ENCODE data around the gene NLRP5. TPM values are rescaled to one million over a fixed set of nuclear protein-coding genes. Genes with fewer than 3 reads are reported as not detected.

Gene NLRP5
- total RNA-seq, 3 donors from 2014 or later, result 0.44 to 0.98 TPM; not detected in 1

DNA sequence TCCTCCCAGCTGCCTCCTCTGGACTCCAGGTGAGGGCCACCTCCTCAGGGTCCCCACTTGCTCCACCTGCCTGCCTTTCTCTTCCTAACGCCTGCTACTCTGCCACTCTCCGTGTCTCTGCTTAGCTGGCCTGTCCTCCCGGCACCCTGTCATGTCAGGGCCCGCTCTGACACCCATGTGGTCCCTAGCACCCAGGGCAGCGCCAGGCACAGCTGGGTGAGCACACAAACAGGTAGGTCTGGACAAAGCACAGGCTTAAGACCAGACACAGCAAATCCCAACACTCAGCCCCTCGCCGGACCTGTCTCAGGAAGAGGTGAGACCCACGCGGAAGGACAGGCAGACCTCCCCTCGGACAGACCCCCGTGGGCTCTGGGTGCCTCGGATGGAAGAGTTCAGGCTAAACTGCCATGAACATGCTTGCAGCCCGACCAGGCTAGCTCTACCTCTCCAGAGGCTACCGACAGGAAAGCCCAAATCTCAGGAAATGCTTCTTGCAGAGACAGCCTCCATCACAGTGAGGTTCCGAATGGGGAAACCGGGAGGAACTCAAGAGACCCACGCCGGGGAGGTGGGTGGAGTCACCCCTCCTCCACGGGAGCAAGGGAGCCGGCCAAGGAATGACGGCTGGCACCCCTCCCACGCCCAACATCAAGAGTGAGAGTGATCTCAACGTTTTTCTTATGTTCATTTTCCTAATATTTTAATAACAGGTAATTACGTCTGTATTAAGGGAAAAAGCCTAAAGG lies 122.0 kb downstream of the NLRP5 start:
- Histone ChIP-seq H3K27ac (peak overlapping the region; percentile 50 to 61), H3K4me1 (peaks cover 5 to 42% of the 10 kb centered on the region in 2 donors), H3K36me3 (no peaks in the 10 kb centered on the region), H3K9me3 (no peaks in the 10 kb centered on the region), H3K27me3 (no peaks in the 10 kb centered on the region), H3K4me3 (peak overlapping the region; percentile 9 to 51 (median 24))
- TF ChIP-seq POLR2AphosphoS5 (IDR thresholded peaks at IDR 0.05) (no peak), POLR2A (IDR thresholded peaks at IDR 0.05) (no peak)
- TF ChIP-seq, protein P1, sequence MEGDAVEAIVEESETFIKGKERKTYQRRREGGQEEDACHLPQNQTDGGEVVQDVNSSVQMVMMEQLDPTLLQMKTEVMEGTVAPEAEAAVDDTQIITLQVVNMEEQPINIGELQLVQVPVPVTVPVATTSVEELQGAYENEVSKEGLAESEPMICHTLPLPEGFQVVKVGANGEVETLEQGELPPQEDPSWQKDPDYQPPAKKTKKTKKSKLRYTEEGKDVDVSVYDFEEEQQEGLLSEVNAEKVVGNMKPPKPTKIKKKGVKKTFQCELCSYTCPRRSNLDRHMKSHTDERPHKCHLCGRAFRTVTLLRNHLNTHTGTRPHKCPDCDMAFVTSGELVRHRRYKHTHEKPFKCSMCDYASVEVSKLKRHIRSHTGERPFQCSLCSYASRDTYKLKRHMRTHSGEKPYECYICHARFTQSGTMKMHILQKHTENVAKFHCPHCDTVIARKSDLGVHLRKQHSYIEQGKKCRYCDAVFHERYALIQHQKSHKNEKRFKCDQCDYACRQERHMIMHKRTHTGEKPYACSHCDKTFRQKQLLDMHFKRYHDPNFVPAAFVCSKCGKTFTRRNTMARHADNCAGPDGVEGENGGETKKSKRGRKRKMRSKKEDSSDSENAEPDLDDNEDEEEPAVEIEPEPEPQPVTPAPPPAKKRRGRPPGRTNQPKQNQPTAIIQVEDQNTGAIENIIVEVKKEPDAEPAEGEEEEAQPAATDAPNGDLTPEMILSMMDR (IDR thresholded peaks at IDR 0.05), result no peak
- peak in 1 of 2 donors; percentile 42 for DNase-seq (ENCODE audit: low spot score in 2 of 2)
- intact Hi-C loops (cut with DNase I; ENCODE audit: low total_unique reads), result no loop called here

DNA sequence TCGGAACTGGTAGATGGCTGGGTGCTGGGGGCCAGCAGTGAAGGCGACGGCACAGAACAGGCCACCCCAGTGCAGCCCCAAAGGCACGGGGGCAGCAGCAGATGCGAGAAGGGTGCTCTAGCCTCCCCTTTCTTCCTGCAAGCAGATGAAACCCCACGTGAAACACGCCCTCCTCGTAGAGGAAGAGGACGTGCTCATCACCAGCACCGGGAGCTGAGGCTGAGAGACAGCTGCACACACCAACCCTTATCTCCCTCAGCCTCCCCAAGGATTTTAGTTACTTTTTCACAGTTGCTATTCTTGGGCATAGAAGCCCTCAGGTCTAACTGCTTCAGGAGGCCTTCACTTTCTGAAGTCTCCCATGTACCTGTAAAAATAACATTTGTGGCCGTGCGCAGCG lies 122.7 kb downstream of the NLRP5 start:
- Histone ChIP-seq H3K9me3 (no peaks in the 10 kb centered on the region), H3K4me3 (peak overlapping the region; percentile 9 to 51 (median 24)), H3K27ac (peak overlapping the region in 1 of 2 donors; percentile 50), H3K36me3 (no peaks in the 10 kb centered on the region), H3K27me3 (no peaks in the 10 kb centered on the region), H3K4me1 (peaks cover 5 to 42% of the 10 kb centered on the region in 2 donors)
- intact Hi-C loops (cut with DNase I; ENCODE audit: low total_unique reads), result no loop called here
- TF ChIP-seq POLR2A (IDR thresholded peaks at IDR 0.05), result no peak
- no peak for TF ChIP-seq POLR2AphosphoS5 (IDR thresholded peaks at IDR 0.05)
- TF ChIP-seq, protein P1 (IDR thresholded peaks at IDR 0.05), result no peak
- no peak for DNase-seq (ENCODE audit: low spot score in 2 of 2)

DNA sequence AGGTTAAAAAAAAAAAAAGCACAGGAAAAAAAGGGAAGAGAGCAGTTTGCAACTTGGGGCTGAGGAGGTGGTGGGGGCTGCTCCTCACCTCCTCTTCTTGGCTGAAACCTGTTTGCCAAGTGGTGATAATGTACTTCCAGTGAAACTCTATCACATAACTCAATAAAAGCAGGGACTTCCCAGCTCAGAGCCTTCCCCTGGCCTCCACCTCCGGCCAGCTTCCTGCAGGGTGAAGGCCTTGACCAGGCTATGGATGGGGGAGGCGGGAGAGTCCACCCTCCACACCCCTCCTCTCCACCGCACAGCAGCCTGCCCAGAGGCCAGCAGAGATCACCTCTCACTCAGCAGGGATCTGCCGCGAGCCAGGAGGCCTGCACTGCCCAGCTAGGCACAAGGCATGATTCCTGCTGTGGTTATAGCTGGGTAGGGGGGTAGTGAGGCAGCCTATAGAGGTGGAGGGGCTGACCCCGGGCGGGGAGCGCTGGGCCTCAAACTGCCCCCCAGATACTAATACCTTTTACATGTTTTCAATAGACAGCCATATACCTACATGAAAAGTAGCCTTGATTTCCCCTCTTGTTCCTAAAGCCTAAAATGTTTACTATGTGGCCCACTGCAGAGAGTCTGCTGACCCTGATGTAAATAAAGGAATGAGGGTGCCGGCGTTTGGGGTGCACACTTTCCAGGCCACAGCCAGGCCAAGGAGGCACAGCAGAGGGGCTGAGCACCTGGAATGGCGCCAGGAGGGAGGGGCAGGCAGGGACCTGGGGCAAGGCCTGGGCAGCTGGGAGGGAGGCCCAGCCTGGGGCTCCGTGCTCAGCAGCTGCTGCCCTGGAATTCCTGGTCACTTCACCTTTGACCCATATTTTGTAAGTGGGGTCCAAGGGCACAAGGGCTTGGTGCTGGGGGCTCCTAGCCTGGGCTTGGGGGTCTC lies 124.2 kb downstream of the NLRP5 start:
- peaks cover 5 to 35% of the 10 kb centered on the region in 2 donors for H3K4me1 ChIP-seq
- no peaks in the 10 kb centered on the region for H3K27me3 ChIP-seq
- H3K9me3 ChIP-seq, result no peaks in the 10 kb centered on the region
- no peak for TF ChIP-seq POLR2AphosphoS5 (IDR thresholded peaks at IDR 0.05)
- TF ChIP-seq POLR2A (IDR thresholded peaks at IDR 0.05), result no peak
- TF ChIP-seq, protein P1 (IDR thresholded peaks at IDR 0.05), result no peak
- no peak for DNase-seq (ENCODE audit: low spot score in 2 of 2)
- H3K27ac ChIP-seq, result peak overlapping the region; percentile 61 to 73
- H3K4me3 ChIP-seq, result peak overlapping the region in 1 of 3 donors; percentile 39
- H3K36me3 ChIP-seq, result no peaks in the 10 kb centered on the region
- intact Hi-C loops (cut with DNase I; ENCODE audit: low total_unique reads), result no loop called here

Other genes with a start within 250 kb of the NLRP5 start
- not detected for gene NLRP9, start 248.4 kb upstream of the NLRP5 start, total RNA-seq
- not detected for gene RFPL4A, start 227.7 kb upstream of the NLRP5 start, total RNA-seq
- gene RFPL4AL1, start 217.7 kb upstream of the NLRP5 start, total RNA-seq, result not detected
- under 1 TPM in 1 of 3 donors, not detected in 2; 0.33 TPM for gene NLRP11, start 154.8 kb upstream of the NLRP5 start, total RNA-seq
- not detected for gene NLRP4, start 150.2 kb upstream of the NLRP5 start, total RNA-seq
- gene NLRP13, start 54.4 kb upstream of the NLRP5 start, total RNA-seq, result under 1 TPM in 2 of 3 donors, not detected in 1; 0.33 to 0.73 TPM
- gene NLRP8, start 38.9 kb upstream of the NLRP5 start, total RNA-seq, result under 1 TPM in 2 of 3 donors, not detected in 1; 0.29 to 0.33 TPM
- 10 to 100 TPM; 10.2 to 11.1 (median 10.4) TPM for gene ZNF787, start 134.5 kb downstream of the NLRP5 start, total RNA-seq
- gene ZNF444, start 154.5 kb downstream of the NLRP5 start, total RNA-seq, result 10 to 100 TPM; 13.9 to 38.5 (median 33.1) TPM
- not detected for gene GALP, start 189.2 kb downstream of the NLRP5 start, total RNA-seq
- not detected for gene ZSCAN5B, start 211.0 kb downstream of the NLRP5 start, total RNA-seq
- not detected for gene ZSCAN5C, start 215.5 kb downstream of the NLRP5 start, total RNA-seq